Hair follicle dermal papilla cell (primary cell): ENCODE results near the gene CXorf58. TPM values are rescaled to one million over a fixed set of nuclear protein-coding genes. Genes with fewer than 3 reads are reported as not detected.

Experiments
- total RNA-seq: library from RNA; depleted of rRNA; stranded (reverse); fragments of >200 nt; gene quantifications from 2 replicates; pipeline ENCODE4 v1.2.3, GENCODE V29; 2012

CXorf58 gene, protein sequence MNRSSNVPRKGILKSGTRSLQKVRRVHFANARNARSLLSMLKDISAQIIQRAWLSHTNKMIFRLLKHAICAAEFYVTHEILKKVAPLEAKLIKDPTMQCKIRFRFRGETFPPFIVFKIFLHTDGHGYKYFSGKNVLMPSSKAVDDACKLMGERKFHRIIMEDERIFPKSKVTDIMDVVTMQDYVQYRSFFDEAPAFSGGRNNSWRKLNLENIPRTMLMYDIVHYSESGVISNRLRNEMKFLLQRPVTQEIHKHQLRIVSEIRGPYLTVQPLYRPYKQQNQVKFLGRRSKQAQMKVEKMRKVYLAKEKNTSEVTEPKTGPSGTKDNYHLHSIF
- not detected in 2 replicates for total RNA-seq

DNA sequence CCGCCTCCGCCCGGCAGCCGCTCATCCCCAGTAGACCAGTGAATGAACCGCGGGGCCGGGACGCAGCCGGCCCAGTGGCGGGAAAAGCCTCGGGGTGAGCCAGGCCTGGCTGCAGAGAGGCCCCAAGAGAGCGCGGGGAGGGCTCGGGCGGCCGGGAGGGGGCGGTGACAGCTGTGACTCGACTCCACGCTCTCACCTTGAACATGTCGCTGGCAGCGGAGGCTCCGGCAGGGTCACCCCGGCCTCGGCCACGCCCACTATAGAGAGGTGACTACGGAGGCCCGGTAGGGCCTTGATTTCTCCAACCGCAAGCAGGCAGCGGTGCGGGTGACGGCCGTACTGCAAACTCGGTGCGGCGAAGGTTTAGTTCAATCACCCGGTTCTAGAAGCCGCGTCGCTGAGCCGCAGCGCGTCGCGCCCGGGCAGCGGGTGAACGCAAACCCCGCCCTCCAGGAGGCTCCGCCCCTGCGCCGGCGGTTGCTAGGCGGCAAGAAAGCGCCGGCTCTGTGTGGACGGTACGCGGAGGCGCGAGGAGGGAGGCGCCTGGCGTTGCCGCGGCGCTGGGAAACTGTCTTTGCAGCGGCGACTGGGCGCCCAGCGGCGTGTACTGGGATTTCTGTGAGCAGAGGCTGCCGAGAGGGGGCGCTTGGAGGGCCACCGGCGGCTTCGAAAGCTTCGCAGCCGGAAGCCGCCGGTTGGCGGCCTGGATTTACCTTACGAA is at the start of gene CXorf58, which contains the start of gene APOO:
CXorf58 (plus strand) TSS at position 509 of the 721 bp plus-strand sequence. CDS start 2,297 bp downstream, outside the sequence.
APOO (minus strand) TSS at position 441 of the 721 bp plus-strand sequence; CDS start at position 205, 236 bp downstream.

Other genes starting within 250 kb of the CXorf58 start
- 164 and 201 TPM in 2 replicates for gene PRDX4, start 240.5 kb upstream of the CXorf58 start, total RNA-seq
- 52.6 and 54.5 TPM in 2 replicates for gene ACOT9, start 164.7 kb upstream of the CXorf58 start, total RNA-seq
- 66.7 and 77.5 TPM in 2 replicates for gene SAT1, start 124.8 kb upstream of the CXorf58 start, total RNA-seq
- gene APOO, start 68 bp upstream of the CXorf58 start, total RNA-seq = 6.6 and 7.1 TPM in 2 replicates
- gene KLHL15, start 119.2 kb downstream of the CXorf58 start, total RNA-seq = 9.7 and 12.2 TPM in 2 replicates
- 249 and 300 TPM in 2 replicates for gene EIF2S3, start 146.9 kb downstream of the CXorf58 start, total RNA-seq
- gene ZFX, start 241.7 kb downstream of the CXorf58 start, total RNA-seq = 128 and 137 TPM in 2 replicates